NCI-H1092 treated with DMSO at 0.1 percent for 48 hours (cell line): ENCODE measurements around the gene PTGDR2.

Experiments
- DNase-seq: peaks from one replicate; lab custom pipeline; 2025; lab: John Stamatoyannopoulos, UW

Gene PTGDR2

GRCh38 chr11:60855726-60856633 lies at the start of gene PTGDR2:
Gene PTGDR2 (minus strand): TSS chr11:60855950. CDS start chr11:60853722, 2,228 bp downstream.
- no peak for DNase-seq

DNA sequence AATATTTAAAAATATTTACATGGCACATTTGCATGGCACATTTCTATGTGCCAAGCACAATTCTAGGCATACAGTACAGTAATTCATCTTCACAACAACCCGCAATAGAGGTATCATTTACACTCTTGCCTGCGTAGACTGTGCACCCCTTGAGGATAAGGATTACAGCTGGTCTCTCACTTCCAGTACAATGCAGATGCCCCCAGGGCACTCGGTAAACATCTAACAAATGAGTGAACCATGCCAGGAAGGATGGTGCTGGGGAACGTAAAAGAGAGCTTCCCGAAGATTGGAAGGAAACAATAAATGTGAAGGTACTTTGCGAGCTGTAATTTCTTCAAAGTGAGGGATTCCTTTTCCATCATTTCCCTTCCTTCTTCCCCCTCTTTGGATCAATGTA lies 49.3 kb upstream of the PTGDR2 start:
- no peak for DNase-seq

DNA sequence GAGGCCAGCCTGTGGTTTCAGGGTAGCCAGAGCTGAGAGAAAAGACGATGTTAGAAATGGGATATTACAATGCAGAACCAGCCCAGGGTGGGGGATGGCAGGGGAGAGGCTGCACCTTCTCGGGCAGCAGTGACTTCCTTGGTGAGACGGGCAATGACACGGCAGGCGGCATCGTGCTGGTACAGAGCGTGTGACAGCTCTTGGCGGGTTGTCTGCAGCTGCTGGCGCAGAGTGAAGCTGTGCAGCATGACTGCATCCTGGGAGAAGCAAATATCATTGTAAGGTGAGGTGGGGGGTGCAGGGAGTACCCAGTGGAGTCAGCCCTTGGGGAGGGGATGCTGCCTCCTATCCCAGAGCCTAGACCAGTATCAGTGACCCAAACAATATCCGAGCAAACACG lies 46.9 kb upstream of the PTGDR2 start:
- no peak for DNase-seq

- no peak for DNase-seq
These were observed 45.1 kb upstream of the PTGDR2 start for GRCh38 chr11:60900673-60901404.

GRCh38 chr11:60899977-60900376 lies 44.2 kb upstream of the PTGDR2 start:
- no peak for DNase-seq

DNA sequence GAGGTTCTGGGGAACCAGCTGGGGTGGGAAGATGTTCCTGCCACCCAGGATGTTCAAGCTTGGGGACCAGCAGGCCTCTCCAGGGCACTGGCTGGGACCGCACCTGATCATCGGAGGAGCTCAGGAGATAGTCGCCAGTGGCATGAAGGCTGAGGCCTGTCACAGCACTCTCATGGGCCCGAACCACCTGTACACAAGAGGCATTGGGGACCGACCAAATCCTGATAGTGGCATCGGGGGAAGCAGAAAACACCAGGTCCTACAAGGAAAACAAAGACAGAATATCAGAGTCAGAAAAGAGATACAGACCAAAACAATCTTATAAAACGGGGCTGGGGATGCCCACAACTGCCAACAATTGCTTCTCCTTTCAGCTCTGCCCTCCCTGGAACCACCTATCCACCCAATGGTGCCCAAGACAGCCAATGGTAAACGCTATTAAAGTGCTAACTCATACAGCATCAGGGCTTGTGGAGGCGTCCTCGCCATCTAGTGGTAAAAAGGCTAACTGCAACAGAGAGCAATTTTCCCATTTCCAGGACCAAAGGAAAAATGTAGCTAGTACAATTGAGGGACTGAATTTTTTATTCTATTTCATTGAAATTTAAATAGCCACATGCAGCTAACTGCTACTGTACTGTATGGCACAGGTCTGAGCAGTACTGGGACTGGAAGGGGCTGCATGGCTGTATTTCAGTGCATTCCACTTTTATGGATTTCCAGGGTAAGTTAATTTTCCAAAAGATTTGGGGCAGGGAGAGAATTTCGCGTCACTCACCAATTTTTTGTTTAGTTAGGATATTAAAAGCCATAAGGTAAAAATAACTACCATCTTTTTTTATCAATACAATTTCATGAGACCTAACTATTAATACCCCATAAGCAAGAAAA lies 43.5 kb upstream of the PTGDR2 start:
- peak; percentile 40 for DNase-seq

DNA sequence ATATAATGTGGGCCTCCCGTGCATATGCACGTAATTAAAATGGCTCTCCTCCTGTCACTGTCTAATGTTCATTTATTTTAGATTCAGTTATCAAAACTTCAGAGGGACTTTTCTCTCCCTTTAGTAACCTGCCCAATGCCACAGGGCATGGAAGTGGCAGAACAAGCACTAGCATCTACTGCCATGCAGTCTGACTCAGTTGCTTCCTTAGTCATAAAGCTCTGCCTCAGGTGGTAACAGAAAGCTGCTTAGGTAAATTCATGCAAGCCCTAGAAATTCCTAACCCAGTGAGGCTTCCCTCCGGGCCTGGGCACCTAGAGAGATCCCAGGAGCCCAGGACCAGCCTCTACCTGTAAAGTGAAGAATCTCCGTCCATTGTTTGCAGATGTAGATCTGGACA lies 41.7 kb upstream of the PTGDR2 start:
- DNase-seq = no peak

DNA sequence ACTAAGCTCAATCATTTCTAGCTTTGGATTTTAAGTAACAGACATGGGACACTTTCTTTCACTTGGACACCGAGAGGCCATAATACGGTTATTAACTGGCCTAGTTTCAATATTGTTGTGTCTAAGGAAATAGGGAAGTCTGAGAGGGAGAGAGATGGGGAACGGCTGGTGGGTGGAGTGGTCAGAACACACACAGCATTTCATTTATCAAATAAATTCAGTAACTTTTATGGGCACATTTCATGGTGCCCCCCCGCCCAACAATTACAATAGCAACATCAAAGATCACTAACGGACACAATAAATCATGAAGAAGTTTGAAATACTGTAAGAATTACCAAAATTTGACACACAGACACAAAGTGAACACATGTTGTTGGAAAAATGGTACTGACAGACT lies 39.9 kb upstream of the PTGDR2 start:
- no peak for DNase-seq

DNA sequence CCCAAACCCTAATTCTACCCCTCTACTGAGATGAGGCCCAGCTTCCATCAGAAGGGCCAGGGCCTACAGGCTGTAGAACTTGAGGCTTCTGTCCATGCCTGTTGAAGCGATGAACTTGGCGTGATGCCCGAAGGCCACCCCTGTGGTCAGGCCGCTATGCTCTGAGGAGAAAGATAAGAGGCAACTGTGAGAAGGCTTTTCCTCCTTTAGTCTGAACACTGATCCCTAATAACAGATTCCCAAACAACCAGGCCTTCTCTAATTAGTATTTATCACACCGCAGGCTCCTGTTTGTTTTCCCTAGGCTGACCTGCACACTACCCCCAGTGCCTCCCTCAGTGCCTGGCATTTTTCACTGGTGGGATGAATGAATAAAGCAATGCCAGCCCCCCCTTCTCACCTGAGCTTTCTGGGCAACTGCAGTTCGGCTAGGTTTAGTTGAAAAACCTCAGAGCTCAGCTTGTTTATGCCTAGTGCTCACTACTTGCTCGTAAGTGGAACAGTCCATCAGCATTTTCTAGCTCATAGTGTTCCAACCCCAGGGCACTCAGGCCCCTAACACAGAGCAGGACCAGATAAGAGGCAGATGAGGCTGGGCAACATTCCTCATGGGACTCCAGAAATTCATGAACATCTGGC lies 35.5 kb upstream of the PTGDR2 start:
- DNase-seq = no peak

- no peak for DNase-seq
These were observed 34.9 kb upstream of the PTGDR2 start for GRCh38 chr11:60890696-60891095.

DNA sequence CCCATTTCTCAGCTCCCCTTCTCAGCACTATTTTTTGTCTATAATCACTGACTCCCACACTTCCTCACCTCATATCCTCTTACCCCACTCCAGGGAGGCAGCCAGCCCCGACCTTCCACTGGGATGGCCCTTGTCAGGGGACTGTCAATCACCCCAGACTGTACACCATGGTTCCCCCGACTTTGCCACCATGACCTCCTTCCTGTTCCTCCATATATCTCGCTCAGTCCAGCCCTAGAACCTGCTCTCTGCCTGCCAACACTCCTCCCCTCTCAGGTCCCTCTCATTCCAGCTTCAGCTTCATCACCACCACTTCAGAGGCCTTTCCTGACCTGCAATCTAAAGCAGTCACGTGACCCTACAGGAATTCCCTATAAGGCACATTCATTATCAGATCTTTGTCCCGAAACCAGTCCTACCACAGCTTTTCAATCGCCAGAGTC lies 34.1 kb upstream of the PTGDR2 start:
- DNase-seq = no peak

DNA sequence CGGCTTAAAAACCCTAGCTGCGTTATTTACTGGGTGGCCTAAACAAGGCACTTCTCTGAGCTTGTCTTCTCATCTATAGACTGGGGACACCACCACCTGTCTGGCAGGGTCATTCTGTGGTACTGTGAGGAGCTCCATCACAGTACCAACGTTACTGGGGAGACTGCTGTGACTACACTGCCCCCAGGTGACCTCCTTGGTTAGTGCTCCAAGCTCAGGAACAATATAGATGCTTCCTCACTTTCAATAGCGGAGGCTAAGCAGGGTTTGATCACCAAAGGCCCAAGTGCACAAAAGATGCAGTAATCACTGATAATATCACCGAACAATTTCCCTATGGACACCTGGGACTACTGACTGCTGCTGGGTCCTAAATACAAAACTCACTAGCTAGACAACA lies 31.8 kb upstream of the PTGDR2 start:
- peak; percentile 91 for DNase-seq

- DNase-seq = peak; percentile 92
These were observed 25.0 kb upstream of the PTGDR2 start for GRCh38 chr11:60880643-60881282.

- no peak for DNase-seq
These were observed 24.3 kb upstream of the PTGDR2 start for GRCh38 chr11:60879971-60880588.

- DNase-seq = no peak
These were observed 23.4 kb upstream of the PTGDR2 start for GRCh38 chr11:60879104-60879503.

- DNase-seq = no peak
These were observed 22.7 kb upstream of the PTGDR2 start for GRCh38 chr11:60878245-60879101.

DNA sequence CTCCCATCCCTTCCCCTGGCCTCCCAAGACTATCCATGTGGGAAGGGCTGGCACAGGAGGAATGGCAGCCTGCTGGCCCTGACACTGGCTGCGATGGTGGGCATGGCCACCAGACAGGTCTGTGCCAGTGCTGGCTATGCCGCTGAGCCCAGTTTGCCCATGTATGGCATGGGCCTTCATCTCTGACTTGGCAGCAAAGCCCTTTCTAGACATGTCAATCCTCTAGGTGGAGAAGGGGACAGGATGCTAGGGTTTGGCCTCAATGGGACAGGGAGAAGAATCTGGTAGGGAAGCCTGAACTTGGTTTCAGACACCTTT lies 20.4 kb upstream of the PTGDR2 start:
- DNase-seq = no peak

DNA sequence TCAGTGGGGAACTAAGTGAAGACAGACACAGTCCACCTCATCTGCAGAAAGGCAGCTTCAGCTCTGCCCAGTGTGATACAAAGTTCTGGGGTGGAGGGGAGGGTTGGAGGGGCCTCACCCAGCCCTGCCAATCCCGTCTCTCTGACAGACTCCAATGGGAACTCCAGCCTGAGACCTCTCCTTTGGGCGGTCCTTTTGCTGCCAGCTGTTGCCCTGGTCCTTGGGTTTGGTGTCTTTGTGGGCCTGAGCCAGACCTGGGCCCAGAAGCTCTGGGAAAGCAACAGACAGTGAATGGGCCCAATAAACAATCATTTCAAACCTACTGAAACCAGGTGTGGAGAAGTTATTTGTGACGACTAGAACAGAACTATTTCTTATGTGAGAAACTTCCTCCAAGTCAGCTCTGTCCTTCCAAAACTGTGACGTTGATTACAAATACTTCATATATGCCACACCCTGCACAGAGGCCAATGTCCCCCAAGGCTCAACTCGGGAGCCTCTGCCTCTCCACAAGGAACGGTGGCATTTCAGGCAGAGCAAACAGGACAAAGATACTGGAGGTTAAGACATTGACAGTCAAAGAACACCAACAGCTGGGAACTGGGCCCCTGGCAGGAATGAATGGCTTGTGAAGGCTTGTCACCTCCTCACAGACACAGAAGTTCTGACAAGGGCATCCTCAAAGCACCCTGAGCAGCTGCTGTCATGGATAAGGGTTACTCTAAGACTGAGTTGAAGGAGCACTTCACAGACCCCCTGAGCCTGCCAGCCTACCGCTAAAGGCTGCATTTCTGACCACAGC lies 19.8 kb upstream of the PTGDR2 start:
- DNase-seq = no peak
